Activated T-helper 1 cell treated with anti-CD3 and anti-CD28 coated beads, Interleukin-2, amount 50 U/mL, for 16 hours (primary cell): Measurements from ENCODE around the gene RFT1.

Source experiments
- DNase-seq, 2 donors: peaks; one replicate each; pipeline ENCODE4 v3.0.0-alpha.2; 2020; ENCODE audit warnings: low read depth in 1 of 2, low spot score in 1 of 2

Gene RFT1

GRCh38 chr3:53129344-53129743 lies 891 bp downstream of the RFT1 start:
- no peak for DNase-seq

- no peak for DNase-seq
These were observed 3.6 kb downstream of the RFT1 start for GRCh38 chr3:53126601-53127000.

DNA sequence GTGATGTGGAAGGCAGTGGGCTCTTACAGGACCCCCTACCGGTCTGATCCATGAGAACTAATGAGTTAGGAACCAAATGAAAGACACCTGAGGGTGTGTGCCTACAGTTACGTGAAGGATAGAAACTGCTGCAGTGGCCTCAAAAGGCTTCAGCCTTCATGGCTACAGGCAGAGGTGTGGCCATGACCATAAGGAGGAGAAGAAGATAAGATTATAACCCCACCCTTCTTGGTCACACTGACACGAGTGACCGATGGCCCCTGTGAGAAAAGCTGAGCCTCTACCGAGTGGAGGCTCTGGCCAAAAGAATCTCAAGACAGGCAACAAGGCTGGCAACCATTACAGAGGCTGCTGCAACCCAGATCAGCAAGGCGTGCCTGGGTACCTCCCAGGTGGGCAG lies 6.3 kb downstream of the RFT1 start:
- DNase-seq, result no peak

DNA sequence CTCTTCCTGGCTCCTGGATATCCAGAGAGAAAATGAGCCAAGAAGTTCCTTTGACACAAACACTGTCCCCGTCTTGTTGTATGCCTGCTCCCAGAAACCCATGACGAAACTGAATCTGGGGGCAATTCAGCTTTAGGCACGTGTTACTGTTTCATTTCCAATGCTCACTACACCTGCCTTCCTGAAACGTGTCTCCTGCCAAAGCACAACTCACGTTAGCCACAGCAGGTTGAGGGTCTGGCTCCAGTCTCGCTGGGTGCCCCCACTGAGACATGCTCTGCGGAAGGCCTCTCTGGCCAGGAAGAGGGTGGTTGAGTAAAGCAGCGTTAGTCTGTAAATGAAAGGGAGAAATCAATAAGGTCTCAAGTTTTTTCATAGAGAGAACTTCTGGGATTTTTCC lies 6.7 kb downstream of the RFT1 start:
- DNase-seq, result no peak

- no peak for DNase-seq
These were observed 7.3 kb downstream of the RFT1 start for GRCh38 chr3:53122933-53123305.

DNA sequence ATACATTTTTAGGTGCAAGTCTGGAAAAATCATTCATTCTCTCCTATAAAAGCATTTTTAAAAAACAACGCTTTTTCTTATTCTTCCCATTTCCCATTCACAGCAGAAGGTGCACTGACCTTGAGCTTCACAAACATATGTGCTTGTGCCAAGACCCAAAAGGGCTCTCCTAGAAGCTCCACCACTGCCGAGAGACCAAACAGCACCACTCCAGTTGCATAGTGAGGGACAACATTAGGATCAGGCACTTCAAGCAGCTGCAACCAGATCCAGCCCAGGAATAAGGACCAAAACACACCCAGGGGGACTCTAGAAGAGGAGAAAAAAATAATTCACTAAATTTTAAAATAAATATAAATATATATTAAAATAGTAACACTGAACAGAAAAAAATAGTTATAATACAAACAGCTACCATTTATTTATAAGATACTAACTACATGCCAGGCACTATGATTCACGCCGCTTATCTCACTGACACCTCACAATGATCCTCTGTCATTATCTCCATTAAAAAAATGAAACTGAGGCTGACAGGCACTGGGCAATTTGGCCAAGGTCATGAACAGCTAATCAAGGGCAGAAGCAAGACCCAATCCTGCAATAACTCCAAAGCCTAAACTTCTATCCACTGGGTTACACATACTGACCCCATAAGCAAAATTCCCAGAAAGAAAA lies 7.8 kb downstream of the RFT1 start:
- no peak for DNase-seq

GRCh38 chr3:53120336-53120735 lies 9.9 kb downstream of the RFT1 start:
- no peak for DNase-seq

DNA sequence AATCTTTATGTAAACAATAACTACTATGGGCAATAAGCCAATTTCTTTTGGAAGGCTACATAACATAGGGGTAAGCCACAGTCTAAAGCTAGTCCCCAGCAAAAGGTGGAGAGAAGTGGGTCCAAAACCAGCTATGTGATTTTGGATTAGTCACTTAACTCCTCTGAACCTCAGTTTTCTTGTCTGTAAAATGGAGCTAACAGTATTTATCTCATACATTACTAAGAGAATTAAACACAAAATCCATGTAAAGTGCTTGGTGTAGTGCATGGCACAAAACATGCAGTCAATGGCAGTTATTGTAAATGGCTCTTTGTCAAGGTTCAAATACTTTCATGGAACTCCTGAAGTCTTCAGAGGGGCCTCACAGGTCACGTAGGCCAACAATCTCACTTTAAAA lies 13.3 kb downstream of the RFT1 start:
- no peak for DNase-seq

- no peak for DNase-seq
These were observed 15.7 kb downstream of the RFT1 start for GRCh38 chr3:53114412-53115074.

- peak; percentile 63 to 65 for DNase-seq
These were observed 16.2 kb downstream of the RFT1 start for GRCh38 chr3:53114011-53114400.

DNA sequence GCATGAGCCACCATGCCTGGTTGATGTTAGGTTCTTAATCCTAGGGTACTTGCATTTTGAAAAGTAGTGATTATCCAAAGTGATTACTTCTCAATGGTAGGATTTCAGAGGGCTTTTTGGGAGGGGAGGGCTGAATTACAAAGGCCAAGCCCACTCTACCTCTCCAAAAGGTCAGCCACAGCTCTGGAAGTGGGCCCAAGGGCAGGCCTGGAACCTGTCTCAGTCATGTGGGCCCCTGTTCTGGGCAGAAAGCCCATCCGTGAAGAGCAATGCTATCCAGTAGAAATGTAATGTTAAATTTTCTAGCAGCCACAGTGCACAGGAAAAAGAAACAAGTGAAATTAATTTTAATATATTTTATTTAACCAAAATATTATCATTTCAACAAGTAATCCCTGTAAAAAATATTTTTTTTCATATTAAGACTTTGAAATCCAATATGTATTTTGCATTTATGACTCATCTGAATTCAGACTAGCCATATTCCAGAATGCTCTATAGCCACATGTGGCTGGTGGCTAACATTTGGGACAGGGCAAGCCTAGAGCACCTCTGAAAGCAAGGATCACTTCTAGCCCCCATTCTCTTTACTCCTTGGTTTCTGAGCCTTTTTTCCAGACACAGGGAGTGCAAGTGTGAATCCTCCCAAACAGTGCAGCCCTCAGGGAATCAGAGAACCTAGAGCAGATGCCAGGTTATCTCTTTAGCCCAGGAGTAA lies 16.8 kb downstream of the RFT1 start:
- no peak for DNase-seq

DNA sequence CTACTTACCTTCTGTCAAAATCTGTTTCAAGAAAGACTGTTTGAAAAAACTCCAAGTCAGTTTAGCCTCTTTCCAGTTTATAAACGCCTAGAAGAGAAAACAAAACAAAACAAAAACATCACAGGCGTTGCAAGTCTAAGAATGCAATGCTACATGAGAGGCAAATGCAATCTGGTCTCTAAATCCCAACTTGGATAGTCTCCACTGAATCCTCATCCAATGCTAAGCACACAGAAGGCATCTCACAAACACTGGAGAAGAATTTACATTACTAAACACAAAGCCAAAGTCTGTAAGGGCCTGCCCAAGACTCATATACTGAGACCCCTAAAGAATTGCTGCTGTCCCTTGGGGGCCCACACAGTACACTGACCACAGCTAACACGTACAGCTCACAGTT lies 18.4 kb downstream of the RFT1 start:
- no peak for DNase-seq

DNA sequence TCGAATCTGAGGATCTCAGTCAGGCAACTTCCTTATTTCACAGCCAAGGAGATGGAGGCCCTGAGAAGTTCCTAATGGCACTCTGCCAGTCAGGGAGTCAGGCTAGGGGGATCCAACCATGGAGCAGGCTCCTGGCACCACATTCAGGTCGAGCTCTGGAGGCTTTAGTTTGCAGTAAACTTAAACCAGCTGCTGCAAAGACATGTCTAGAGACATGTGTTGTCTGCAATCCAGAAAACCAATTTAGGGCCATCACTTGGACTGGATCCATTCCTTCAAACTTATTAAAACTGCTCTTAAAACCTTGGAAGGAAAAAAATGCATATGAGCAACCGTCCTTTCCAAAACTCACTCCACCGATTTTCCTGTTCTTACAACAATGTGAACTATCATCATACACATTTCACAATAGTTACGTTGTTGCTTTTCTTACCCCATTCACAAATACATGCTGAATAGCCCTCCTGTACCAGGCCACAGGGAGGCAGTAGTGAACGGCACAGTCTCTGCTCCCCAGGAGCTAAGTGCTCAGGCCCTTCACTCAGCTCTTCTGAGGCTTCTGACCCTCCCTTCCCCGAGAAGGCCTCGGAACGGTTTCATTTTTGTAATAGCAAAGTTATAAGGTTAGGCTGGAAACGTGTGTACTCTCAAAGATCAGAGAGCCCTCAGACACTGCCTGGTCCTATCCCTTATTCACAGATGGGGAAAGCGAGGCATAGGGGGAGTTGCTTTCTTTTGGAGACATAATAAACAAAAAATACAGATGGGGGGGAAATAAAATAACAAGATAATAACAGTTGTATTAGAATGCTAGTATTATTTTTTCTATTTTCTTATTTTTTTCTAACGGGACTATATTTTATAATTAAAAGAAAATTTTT lies 20.1 kb downstream of the RFT1 start:
- DNase-seq, result no peak

GRCh38 chr3:53109190-53109589 lies 21.0 kb downstream of the RFT1 start:
- no peak for DNase-seq

GRCh38 chr3:53104762-53105161 lies 25.5 kb downstream of the RFT1 start:
- no peak for DNase-seq

DNA sequence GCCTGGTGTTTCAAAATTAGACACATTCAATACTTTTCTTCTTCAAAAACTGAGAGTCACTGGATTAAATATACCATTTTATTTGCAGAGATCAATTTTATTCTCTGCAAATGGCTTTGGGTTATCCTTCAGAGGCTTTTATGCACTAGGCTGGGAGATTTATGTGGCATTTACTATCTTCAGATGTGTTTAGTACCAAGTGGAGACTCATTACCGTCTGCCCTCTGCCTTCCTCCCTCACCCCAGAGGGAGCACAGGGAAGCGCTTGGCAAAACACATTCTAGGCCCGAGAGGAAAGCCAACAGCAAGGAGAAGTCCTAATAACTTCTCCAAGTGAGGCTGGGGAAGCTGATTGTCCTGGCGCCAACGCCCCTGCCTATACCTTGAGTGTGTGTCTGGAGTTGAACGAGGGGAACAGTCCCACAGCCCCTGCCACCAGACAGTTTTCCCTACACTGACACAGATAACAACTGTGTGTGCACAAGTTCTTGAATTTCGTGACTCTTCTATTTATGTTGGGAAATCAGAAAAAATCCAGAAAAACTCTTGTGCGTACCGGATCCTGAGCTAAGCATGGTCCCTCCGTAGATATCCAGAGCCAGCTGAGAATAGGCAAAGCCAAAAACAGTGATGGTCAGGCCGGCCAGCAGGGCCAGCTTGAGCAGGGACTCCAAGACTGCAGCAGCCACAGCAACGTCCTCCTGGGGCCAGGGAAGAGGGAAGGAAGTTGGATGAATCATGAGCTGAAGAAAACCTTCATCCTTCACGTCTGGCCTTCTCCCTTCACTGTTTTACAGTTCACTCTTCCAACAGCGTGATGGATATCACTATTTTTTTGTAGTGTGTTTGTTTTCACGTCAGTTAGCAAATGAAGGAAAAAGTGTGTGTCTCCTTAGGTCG lies 26.6 kb downstream of the RFT1 start:
- DNase-seq, result no peak

DNA sequence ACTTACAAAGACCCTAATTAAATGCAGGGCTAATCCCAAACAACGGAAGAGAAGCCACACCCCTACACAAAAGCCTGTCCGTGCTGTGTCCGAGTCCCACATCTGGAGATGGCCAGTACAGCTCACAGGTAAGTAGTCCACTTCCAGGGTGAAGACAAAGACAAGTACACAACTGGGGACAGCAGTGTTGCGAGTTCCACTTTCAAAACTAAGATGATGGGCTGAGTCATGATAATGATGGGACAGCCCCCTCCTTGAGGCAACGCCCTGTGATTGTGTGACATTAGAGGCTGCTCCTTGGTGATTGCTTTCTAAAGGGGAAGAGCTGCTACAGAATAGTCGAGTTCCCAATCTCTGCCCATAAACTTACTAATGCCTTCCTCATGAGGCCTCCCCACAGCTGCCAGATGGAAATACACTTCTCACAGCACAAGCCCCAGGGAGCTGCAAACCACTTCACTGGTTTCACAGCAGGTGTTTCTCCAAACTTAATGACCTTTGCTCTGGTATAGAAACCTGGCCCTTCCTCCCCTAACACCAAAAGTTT lies 27.6 kb downstream of the RFT1 start:
- no peak for DNase-seq

DNA sequence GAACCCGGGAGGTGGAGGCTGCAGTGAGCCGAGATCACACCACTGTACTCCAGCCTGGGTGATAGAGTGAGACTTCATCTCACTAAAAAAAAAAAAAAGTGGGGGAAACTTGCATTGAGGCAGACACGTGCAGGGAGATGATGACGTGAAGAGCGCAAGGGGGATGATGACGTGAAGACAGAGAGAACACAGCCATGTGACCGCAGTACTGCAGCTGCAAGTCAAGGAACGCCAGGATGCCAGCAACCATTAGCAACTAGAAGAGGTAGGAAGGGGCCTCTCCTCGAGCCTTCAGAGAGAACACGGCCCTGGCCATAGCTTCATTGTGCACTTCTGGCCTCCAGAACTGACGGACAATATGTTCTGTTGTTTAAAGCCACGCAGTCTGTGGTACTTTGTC lies 28.3 kb downstream of the RFT1 start:
- no peak for DNase-seq

- no peak for DNase-seq
These were observed 29.3 kb downstream of the RFT1 start for GRCh38 chr3:53100818-53101466.

DNA sequence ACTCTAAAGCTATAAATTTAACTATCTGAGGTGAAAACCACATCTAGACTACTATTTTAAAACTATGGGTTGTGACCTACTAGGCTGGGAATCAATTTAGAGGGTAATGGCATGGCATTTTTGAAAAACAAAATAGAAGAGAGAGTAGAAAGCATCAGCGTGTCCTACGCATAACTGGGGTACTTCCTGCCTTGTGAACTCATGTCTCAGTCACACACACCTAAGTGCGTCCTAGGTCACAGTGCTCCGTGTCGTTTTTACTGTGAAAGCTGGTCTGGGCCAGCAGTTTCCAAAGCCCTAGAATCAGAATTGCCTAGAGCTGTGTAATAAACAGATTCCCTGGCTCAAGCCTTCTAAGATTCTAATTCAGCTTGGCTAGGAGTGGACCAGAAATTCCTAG lies 32.3 kb downstream of the RFT1 start:
- DNase-seq, result no peak
